Fibroblast of skin of right biceps (primary cell): Measurements from ENCODE around the gene PAK3.

ENCODE experiments used
- DNase-seq: peaks from one replicate; pipeline ENCODE4 v3.0.0-alpha.2; 2013

PAK3 gene

DNA sequence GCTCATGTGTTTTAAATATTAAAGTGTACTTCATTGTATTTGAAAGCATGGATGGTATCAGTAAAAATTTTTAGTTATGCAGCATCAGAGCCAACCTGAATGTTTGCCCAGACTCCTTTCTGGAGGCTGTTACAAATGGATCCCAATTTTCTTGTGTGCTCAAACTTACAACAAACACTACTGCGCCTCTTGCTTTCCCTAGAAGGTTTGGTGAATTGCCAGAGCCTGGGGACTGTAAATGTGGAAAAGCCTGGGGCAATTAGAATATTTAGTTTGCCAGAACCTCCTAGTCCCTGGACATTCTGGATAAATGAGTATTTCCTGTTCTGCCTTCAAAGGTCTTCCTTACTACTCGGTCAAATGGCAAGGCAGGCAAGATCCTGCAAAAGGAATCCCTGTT, 169.5 kb downstream of the PAK3 start:
- no peak for DNase-seq

DNA sequence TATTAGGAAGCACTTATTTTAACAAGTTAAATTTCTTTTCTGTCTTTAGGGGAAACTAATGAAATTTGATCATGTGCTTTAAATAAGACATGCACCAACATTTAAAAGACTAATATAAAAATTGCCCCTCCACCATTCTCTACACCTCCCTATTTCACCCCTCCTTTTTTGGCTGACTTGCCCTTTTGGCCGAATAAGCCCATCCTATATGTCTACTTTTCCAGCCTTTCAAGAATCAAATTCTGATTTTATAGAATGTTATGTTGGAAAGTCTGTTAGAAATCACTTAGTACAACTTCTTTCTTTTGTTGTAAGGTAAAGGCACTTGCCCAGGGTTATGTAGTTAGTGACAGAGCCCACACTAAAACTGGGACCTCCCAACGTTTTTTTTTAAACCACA, 172.5 kb downstream of the PAK3 start:
- no peak for DNase-seq

DNA sequence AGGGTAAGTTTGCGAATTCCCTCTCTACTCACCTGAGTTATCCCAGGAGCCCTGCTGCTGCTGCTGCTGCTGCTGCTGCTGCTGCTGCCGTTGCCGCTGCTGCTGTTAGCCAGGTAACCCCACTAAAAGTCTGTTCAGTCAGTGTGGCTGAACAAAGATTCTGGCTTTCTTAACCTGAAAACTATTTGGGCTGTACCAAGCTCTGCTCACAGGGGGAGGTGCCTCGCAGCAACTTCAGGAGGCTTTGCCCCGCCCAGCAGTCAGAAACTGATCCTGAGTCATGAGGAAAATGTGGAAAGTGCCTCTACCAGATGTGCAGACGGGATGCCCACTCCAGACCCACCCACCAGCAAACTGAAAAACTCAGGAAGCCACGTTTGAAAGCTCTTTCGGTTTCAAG, 174.3 kb downstream of the PAK3 start, which contains the start of gene CAPN6:
TSS of gene CAPN6 (minus strand) at position 145 of the 400 bp plus-strand sequence. CDS start 6,547 bp downstream, outside the sequence.
- peak; percentile 13 for DNase-seq
